Measurements from ENCODE around the gene ELOVL7.
"Not testable (repeated sequence)": the region's sequence is repeated elsewhere in the genome, so short reads cannot be mapped to it uniquely, and the experiment has no call there.

ELOVL7 gene

DNA sequence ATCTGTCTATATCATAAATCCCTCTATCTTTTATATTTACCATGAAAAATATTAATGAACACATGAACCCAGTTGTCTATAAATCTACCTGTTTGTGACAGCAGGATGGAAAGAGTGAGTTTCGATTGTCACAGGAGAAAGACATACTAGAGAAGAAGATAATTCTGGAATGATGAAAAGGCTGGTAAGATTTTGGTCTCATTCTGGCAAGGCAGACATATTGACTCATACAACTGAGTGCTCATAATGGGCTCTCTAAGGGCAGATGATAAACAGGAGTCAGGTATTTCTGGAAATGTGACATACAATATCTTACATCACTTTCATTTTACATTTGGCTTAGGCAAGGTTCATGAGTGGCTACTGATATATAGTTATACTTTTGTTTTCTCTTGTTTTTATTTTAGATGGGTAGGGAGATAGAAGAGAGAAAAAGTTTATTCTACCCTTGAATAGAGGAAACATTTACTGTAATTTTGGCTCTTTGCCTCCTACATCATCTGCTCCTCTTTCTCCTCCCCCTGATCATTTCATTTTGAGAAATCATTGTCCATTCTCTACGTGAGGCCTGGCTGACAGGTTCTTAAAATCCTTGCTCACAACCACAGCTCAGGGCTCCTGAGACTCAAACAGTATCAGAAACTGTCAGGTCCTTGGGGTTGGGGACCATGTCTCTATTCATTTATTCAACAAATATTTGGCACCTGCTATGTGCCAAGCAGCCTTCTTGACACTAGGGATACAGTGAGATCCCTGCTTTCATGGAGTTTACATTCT, 14.4 kb downstream of the ELOVL7 start:
- no peak for DNase-seq (ENCODE audit: low read depth)

DNA sequence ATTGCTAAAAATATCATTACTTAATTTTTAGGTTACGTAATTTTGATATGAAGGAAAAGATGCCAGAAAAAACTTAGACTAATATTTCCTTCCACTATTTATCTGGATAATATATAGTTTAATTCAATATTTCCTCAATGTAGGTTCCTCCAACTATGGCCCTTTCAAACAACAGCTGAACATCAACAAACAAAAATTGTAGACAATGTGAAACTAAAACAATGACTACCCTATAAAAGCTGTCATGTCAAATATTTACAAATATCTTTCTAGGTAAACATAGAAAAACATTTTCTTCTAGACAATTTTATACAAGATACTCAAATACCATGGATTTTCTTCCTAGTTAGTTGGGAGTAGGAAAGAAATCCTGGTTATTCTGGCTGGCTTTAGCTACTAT, 16.9 kb downstream of the ELOVL7 start:
- DNase-seq (ENCODE audit: low read depth): no peak

DNA sequence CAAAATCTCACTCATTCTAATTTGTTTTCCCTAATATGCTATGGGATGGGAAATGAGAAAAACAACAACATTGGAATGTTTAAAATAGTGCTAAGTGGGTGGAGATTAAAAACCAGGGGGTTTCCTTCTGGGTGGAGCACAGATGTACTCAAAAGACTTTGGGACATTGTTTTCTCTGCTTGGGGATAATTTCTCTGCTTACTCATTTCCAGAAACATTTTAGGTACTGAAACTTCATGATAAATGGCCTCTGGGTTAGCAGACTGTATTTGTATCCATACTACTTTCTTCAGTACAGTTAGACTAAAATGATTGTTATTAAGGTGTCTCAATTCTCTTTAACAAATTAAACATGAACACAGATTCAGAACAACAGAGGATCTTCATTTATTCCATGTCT, 17.4 kb downstream of the ELOVL7 start:
- DNase-seq (ENCODE audit: low read depth): no peak

DNA sequence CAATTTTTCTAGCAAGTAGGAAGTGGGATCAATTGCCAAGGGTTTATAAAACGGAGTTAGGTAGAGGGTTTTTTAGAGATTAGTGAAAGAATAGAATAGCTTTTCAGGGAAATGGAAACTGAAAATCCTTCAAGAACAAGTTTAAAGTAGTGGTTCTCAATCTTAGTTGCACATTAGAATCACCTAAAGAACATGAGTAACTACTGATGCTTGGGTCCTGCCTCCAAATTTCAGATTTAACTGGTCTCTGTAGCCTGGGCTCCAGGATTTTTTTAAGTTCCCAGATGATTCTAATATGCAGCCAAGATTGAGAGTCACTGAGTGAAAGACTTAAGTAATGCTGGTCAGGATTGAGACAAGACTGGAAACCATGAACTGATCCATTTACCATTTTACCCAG, 20.5 kb downstream of the ELOVL7 start:
- no peak for DNase-seq (ENCODE audit: low read depth)

- DNase-seq (ENCODE audit: low read depth): no peak
Measured at GRCh38 chr5:60822285-60822556, 21.8 kb downstream of the ELOVL7 start.

DNA sequence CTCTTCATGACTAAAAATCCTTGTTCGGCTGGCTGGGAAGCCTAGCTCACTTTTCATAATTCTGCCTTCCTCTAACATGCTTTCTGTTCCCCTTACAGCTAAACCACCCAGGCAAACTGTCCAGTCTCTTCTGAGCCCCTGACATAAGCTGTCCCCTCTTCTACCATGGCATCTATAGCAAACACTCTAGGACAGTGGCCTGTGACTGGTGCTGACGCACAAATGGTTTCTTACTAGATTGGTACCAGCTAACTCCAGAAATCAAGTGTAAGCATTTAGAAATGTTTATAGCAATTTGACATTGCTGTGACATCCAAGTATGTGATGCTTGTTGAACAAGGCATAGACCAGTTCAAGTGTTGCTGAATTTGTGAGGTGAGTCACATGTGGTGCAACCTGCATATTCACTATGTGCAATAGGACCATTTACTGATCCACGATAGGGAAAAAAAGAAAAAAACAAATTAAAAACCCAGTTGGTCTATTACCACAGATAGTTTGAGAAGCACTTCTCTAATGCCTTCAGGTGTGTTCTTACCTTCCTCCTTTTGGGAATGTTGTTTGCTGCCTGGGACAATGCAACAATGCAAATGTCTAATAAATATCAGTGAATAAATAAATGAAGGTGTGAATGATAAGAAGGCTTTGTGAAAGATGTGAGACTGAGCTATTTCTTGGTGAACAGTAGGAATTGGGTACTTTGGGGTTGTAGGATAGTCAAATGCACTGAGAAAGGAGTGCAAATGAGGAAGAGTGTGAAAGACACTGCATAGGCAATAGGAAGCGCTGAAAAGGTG, 22.4 kb downstream of the ELOVL7 start:
- no peak for DNase-seq (ENCODE audit: low read depth)

DNA sequence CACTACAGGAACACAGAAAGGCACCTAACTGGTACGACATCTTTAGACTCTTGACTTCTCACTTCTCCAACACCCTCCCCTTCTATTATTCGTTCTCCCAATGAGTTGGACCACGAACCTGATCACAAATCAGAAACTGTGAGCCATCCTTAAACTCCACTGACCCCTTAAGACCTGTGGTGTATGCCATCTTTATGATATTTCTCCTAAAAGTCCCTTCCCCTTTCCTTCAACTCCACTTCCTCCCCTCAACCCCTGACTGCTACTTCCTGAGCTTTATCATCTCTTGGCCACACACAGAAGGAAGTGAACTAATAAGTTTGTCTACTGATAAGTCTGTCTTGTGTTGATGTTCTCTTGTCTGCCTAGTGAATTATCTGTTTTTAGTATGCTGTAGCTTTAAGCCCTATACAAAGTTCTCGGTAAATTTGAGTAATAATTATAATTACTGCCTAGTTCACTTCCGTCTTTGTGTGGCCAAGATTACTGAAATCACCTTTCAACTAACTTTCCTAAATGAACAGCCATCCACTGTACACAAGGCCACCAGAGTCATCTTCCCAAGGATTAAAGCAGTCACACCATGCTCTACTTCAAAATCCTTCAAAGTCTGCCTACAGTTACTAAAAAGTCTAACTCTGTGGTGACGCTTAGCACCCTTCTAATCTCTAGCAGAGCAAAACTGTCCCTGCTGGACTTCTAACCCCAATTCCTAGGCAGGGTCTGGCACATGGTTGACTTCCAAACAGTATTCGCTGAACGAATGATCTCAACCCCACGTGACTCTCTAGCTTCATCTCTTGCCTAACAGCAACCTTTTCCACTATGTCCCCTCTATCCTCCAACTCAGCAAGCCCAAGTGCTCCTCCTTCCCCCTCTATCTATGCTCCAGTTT, 23.2 kb downstream of the ELOVL7 start:
- no peak for DNase-seq (ENCODE audit: low read depth)

DNA sequence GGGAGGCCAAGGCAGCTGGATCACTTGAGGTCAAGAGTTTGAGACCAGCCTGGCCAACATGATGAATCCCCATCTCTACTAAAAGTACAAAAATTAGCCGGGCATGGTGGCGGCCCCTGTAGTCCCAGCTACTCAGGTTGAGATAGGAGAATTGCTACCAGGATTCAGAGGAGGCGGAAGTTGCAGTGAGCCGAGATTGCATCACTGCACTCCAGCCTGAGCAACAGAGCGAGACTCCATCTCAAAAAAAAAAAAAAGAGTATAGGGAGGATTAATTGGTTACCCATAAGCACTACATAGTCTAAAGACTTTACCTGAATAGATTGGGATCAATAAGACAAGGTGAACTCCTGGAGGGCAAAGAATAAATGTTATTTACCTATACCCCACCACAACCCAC, 27.9 kb downstream of the ELOVL7 start:
- not testable (repeated sequence) for DNase-seq (ENCODE audit: low read depth)

GRCh38 chr5:60814498-60814897, 29.6 kb downstream of the ELOVL7 start:
- DNase-seq (ENCODE audit: low read depth): no peak

DNA sequence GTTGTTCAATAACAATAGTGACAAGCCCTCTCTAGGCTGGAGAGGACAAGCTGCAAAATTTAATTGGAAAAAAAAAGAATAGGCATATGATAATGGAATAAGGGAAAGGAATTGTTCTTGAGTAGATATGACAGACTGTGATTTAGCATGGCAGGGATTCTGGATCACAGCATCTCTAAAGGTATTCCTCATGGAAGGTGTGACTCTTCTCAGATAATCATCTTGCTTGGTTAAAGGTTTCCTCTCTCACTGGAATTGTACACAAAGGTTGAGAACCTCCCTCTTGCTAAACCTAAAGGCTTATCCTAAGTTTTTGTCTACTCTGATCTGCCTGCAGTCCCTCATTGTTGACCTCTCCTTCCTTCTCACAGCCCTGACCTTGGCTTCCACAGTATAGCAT, 31.6 kb downstream of the ELOVL7 start:
- no peak for DNase-seq (ENCODE audit: low read depth)

- DNase-seq (ENCODE audit: low read depth): no peak
Measured at GRCh38 chr5:60811105-60811504, 33.0 kb downstream of the ELOVL7 start.

GRCh38 chr5:60810438-60811085, 33.5 kb downstream of the ELOVL7 start:
- no peak for DNase-seq (ENCODE audit: low read depth)

- DNase-seq (ENCODE audit: low read depth): no peak
Measured at GRCh38 chr5:60809891-60810425, 34.1 kb downstream of the ELOVL7 start.

GRCh38 chr5:60806591-60807243, 37.4 kb downstream of the ELOVL7 start:
- no peak for DNase-seq (ENCODE audit: low read depth)

DNA sequence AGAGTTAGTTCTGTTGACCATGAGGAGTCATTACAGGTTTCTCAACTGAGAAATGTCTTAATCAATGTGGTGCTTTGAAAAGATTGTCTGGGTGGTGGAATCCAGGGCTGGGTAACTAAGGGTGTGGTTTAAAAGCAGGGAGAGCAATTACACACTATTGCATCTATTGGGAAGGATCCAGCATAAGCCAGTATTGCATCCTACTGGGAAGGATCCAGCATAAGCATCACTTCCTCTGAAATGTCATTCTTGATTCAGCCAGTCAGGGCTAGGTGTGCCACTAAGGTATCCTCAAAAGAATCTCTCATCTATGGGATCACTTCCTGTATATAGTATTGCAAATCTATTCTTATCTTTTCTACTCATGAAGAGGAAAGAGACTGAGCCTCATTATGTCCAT, 38.6 kb downstream of the ELOVL7 start:
- DNase-seq (ENCODE audit: low read depth): no peak

- DNase-seq (ENCODE audit: low read depth): no peak
Measured at GRCh38 chr5:60803712-60804111, 40.4 kb downstream of the ELOVL7 start.

DNA sequence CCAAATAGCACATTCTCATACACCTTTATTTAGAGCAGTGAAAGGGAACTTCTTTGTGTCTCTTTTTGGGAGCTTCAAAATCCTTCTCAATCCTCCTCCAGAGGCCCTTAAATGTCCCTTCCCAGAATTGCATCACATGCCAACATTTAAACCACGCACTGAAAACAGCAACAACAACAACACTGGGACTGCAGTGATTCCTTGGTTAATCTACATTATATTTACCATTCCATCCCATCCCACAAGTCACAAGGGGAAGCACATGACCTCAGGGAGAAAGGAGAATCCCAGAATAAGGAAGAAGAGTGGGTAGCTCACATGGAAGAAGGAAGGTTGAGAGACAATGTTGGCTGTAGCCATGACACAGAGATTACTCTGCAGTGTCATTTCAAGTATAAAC, 41.1 kb downstream of the ELOVL7 start:
- no peak for DNase-seq (ENCODE audit: low read depth)

DNA sequence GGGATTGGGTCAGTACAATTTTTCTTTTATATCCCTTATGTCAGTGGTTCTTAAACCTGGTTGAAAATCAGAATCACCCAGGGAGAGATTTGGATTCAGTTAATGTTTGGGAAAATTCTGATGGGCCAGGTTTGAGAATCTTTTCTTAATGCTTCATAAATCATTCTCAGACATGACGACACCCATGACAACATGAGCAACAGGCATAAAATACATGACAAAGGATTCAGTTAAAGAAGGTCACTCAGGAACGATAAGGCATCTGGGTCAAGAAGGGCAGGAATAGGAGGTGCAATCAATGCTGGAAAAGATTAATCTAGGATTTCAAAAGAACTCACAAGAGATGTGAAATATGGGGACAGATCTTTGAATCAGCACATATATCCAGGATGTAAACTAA, 41.8 kb downstream of the ELOVL7 start:
- DNase-seq (ENCODE audit: low read depth): no peak

- DNase-seq (ENCODE audit: low read depth): no peak
Measured at GRCh38 chr5:60797482-60798153, 46.5 kb downstream of the ELOVL7 start.

DNA sequence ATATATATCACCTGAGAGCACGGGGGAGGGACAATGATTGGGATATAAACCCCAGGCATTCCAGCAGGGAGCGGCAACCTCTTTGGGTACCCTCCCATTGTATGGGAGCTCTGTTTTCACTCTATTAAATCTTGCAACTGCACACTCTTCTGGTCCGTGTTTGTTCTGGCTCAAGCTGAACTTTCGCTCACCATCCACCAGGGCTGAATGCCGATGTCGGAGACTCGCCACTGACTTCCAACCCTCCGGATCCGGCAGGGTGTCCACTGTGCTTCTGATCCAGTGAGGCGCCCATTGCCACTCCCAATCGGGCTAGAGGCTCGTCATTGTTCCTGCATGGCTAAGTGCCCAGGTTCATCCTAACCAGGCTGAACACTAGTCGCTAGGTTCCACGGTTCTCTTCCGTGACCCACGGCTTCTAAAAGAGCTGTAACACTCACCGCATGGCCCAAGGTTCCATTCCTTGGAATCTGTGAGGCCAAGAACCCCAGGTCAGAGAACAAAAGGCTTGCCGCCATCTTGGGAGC, 48.6 kb downstream of the ELOVL7 start:
- DNase-seq (ENCODE audit: low read depth): not testable (repeated sequence)

DNA sequence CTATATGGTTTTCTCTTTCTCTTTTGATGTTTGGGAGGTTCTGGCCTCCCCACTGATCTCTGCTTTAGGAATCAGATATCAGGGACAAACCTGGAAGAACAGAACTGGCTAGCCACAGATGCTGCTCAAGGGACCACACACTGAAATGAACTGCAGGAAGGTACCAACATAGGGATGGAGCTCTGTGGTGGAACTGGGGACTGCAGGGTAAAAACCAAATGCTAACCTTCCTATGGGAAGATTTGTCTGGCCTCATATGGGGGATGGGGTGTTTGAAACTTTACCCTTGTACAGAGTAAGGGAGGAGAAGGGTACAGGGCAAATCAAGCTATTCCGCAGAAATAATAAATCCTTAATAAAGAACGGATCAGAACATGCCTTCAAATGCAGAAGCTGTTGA, 49.4 kb downstream of the ELOVL7 start:
- DNase-seq (ENCODE audit: low read depth): no peak

All from activated T-cell treated with anti-CD3 and anti-CD28 coated beads for 1 hour (primary cell).